SHP77 treated with DMSO at 0.1 percent for 48 hours (cell line): ENCODE measurements around the gene SKI.

Source experiments
- DNase-seq: peaks from one replicate; lab custom pipeline; 2025; lab: John Stamatoyannopoulos, UW

The SKI gene

DNA sequence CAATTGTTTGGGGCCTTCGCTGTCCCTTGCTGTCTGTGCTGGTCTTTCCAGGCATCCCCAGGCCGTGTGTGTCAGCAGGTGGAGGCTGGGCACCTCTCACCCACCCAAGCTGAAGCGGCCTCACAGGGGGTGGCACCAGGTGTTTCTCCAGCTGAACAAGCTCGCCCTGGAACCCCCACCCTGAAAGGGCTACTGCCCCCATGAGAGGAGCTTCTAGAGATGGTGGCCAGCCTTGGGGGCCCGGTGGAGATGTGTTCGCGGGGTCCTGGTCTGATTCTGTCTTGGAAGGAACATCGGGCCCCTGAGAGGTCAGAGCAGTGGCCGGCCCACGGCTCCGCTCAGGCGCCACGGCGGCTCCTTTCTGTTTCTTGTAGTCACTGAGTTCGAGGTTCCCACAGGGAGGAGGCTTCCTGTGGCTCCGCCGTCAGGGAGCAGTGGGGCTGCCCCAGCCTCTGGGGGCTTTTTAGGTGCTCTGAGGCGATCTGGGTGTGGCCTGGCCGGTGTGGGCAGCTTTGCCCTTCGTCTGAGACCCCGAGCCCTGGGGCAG lies 46.9 kb downstream of the SKI start:
- DNase-seq: no peak

DNA sequence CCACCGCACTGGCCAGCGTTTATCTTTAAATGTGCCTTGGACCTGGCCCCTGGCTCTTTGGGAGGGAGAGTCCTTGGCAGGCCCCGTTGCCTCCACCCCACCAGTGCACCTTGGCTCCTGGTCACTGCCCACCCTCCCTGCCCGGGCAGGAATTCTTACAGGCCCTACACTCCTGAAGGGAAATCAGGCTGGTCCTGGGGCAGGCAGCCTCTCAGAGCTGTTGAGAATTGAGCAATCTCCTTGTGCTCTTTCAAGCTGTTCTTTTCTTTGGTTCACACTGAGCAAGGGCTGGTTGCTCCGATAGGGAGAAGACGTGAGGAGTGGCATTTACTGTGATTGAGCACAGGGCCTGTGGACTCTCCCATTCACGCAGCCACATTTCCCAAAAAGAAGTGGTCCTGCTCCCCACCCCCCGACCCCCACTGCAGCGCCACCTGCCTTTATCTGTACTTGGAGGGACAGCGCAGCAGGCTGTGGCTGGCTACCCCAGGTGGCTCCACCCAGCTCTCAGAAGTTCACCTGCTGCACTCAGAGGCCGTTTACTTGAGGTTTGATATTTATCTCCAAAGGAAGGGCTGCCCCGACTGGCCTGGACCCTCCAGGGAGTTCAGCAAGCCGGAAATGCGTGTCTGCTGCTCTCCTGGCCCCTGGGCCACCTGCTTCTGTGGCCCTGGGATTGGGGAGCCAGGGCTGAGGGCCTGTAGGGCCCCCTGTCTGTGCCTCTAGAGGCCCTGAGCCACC lies 47.8 kb downstream of the SKI start:
- peak; percentile 8 for DNase-seq

DNA sequence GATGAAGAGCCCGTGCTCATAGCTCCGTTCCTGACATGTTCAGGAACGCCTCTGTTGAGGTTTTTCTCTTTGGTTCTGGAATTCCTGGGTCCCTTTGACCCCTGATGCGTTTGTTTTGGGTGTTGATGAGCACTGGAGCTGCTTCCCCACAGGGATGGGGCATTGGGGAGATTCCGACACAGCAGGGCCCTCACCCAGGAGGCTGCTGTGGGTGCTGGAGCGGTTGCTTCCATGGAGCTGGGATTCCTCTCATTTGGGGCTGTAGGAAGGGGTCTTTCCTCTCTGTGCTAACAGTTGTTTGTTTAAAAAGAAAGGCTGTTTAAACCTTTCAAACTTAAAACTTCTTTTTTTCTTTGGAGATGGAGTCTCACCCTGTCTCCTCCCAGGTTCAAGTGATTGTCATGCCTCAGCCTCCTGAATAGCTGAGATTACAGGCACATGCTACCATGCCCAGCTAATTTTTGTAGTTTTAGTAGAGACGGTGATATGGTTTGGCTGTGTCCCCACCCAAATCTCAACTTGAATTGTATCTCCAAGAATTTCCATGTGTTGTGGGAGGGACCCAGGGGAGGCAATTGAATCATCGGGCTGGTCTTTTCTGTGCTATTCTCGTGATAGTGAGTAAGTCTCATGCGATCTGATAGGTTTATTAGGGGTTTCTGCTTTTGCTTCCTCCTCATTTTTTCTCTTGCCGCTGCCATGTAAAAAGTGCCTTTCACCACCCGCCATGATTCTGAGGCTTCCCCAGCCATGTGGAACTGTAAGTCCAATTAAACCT lies 48.9 kb downstream of the SKI start:
- no peak for DNase-seq

DNA sequence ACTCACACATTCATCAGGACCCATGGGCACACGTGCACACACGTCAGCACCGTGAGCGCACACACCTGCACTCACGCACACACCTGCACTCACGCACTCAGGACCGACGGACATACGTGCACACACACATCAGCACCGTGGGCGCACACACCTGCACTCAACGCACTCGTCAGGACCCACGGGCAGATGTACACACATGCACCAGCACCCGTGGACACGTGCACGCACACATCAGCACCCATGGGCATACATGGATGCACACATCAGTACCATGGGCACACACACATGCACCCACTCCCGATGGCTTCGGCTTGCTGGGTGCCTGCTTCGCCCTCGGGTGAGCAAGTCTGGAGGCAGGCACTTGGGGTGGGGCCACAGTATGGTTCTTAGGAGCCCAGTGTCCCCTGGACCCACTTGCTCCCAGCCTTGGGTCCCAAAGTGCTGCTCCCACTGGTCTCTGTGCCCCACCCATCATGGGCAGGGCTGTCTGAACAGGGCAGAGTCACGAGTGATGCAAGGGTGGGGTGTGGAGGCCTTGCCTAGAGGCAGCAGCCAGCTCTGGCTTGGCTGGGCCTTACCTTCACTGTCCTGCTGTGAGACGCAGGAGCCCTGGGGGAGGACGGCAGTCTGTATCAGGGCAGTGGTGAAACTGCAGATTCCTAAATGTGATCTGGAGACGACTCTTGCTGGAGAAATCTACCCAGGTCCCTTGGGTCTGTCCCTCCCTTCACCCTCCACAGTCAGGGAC lies 49.8 kb downstream of the SKI start:
- no peak for DNase-seq

DNA sequence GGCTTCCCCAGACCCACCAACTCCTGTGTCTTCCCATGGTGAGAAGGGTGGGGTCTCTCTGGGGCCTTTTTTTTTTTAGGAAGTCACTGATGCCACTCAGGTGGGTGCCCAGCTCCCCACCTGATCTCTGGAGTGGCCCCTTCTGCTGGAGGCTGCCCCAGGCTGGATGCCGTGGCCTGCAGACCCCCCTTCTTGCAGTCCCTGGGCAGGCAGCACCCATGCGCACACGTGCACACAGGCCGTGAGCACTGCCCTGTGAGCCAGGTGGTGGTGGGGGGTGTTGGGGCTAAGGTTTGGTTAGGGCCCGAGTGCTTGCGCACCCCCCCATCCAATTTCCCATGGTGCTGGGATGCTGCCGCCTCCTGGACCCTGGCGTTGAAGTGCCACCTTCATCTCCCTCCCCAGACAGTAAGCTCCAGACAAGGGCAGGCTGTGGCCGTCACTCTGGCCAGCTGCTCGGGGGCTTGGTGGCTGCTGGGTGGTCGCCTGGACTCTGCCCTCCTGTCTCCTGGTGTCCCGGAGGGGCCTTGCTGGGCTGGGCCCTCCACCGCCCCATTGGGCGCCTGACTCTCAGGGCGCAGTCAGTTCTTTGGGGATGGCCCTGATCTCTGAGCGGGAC lies 50.6 kb downstream of the SKI start:
- no peak for DNase-seq

DNA sequence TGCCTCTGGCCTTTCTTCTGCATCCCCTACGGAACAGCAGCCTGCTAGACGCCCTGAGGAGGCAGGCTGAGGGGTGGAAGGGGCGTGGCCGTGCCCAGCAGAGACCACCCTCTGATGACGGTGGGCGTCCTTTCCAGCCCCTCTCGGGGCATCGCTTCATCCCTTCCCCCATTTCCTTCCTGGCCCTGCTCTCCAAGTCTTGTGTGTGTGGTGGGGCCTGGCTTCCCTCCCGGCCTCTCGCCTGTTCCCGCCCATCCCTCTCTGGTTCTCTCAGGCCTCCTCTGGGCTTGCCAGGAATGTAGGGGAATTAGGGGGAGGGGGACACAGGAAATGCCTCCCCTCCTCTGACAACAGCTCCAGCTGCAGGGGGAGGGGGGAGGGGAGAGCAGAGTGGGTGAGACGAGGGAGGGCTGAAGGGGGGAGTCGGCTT lies 51.1 kb downstream of the SKI start:
- DNase-seq: no peak

DNA sequence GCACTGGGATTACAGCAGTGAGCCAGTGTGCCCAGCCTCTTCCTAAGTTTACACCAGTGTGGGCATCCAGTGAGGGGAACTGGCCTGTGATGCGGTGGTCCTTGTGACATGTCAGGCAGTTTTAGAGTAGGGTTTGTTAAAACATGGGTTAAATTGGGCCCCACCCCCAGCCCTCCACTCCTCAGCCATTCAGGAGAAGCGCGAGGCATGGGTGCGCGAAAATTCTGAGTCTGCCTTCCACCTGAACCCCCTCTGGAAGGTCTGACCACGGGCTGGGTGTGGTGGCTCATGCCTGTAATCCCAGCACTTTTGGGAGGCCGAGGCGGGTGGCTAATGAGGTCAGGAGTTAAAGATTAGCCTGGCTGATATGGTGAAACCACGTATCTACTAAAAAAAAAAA lies 51.7 kb downstream of the SKI start:
- DNase-seq: no peak

DNA sequence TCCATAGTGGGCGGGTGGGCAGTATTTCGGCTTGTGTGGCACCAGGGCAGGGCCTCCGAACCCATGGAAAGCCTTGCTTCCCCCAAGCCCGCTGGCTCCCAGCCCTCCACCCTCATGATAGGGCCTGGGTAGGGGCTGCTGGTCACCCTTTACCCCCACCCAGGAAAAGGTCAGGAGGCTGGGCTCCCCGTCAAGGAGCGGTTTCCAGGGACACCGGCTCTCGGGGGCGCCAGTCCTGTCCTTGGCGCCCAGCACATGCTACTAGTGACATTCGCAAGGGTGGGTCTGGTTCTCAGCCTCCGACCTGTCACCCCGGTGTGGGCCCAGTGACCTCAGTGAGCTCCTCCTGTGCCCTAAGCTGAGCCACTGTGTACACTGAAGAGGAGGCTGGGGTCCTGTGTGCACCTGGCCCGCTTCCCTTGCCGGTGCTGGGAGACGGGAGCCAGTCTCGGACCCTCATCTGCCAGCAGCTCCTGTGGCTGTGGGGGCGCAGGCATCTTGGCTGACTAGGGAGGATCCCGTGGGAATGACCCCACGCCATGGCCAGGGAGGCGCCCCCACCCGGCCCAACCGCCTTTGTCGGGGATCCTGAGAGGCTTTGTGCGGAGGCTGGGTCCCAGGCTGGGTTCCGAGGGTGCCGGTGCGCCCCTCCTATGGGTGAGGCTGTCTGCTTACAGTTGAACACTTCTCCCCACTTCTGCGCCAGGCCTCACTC lies 54.6 kb downstream of the SKI start:
- DNase-seq: no peak

DNA sequence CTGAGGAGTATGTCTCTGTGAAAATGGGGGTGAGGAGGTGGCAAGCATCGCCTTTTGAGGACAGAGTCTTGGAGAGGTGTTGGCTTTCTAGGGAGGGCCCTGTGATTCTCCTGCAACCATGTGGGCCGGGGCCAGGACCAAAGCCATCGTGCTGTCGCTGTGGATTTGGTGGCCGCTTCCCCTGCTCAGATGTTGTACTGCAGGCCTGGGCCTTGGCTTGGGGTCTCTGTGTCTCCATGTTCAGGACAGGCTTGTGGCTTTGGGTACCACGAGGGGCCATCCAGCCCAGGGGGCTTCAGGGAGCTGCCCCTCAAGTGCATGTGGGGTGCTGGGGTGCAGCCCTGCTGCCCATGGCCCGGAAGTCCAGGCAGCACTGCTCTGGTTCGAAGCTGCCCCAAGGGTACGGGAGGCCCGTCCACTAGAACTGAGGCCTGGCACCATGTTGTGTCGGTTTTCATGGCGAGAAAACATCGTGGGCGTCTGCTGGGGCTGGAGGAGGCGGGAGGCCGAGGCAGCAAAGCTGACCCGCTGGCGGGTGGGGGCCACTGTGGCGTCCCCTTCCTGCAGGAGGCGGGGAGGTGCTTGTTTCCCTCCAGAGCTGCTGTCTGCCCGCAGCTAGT lies 55.4 kb downstream of the SKI start:
- DNase-seq: no peak

DNA sequence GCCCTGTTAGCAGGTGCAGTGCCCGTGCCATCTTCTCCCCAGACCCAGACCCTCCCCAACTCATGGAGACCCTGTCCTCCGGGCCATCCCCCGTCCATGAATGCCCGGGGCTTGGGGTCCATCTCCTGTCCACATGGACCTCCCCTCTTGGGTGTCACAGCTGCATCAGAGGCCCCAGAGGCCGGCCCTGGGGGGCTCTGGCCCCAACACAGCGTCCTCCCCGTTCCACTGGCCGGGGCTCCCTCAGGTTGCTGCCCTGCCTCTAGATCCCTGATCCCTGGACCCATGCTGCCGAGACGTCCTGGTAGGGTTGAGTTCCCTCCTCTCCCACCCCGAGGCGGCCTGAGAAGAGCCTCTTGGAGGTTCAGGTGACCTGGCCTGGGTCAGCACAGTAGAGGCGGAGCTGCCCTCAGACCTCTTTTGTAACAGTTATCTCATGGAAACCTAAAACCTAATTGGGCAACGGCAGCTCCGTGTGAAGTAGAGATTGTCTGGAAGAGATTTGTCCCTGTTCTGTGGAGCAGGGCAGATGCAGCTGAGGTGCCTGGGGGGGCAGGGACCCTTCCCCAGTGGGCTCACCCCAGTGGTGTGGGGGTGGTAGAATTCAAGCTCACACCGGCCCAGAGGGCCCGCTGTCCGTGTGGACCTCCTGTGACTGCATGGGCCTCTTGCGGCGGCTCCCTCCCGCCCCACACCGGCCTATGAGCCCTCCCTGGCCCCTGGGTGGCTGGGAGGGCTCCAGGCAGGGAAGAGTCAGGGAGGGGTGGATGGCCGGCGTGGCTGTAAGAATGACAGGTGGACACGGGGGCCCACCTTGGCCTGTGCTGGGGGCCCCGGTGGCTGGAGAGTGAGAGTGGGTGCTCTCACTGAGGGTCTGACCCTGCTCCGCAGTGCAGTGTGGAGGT lies 56.1 kb downstream of the SKI start:
- no peak for DNase-seq

DNA sequence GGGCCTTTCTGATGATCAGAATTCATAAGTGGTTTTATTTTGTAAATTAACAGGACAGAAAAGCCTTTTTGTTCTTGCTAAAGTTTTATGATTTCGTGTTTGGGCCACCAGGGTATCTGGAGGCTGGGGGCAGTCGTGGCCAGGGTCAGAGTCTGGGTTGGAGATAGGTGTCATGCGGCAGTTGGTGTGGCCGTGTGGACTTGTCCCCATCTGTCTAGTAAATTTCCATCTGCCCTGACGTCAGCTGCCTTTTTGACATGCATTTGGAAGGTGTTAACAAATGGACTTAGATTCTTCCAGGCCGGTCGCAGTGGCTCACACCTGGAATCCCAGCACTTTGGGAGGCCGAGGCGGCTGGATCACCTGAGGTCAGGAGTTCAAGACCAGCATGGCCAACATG lies 56.8 kb downstream of the SKI start:
- DNase-seq: peak; percentile 11

DNA sequence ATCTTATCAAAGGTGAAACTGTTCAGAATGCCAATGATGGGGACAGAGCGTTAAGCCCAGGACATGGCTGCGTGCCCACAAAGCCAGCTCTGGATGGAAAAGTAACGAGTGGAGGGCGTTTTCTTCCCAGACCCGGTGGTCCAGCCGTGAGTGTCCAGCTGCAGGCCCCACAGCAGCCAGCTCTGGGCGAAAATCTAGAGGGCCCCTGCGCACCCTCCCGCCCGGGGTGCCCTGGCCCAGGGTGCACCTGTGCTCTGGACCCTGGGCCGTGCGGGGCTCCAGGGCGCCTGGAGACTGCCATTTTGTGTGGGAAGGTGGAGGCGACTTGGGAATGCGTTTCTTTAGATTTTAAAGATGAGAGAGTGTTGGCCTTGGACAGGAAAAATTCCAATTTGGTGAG lies 58.8 kb downstream of the SKI start:
- no peak for DNase-seq

DNA sequence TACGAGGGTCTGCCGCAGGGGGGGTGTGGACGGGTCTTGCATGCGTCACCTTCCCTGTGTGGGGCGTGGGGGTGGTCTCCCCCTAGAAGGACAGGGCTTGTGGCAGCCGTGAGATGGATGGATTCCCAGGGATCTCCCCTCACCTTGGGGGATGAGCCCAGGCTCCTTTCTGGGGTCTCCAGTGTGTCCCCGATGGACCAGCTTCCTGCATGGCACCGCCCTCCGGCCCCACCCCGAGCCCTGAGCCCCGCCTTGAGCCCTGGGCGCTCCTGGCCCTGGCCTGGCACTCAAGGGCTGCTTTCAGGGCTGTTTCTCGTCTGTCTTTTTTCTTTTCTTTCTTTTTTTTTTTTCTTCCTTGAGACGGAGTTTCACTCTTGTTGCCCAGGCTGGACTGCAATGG lies 59.5 kb downstream of the SKI start:
- DNase-seq: no peak

DNA sequence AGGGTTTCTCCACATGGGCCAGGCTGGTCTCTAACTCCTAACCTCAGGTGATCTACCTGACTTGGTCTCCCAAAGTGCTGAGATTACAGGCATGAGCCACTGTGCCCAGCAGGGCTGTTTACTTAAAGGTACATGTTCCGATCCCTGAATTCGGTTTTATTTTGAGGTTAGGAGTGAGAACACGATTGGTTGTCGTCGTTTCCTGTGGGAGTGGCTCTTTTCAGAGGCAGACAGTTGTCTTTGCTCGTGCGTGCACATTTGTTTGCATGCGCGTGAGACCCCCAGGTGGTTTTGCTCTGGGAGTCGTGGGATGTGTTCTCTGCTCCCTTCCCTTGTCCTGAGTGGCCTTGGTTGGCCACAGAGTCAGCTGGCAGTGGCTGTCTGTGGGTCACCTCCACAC lies 60.2 kb downstream of the SKI start:
- no peak for DNase-seq

DNA sequence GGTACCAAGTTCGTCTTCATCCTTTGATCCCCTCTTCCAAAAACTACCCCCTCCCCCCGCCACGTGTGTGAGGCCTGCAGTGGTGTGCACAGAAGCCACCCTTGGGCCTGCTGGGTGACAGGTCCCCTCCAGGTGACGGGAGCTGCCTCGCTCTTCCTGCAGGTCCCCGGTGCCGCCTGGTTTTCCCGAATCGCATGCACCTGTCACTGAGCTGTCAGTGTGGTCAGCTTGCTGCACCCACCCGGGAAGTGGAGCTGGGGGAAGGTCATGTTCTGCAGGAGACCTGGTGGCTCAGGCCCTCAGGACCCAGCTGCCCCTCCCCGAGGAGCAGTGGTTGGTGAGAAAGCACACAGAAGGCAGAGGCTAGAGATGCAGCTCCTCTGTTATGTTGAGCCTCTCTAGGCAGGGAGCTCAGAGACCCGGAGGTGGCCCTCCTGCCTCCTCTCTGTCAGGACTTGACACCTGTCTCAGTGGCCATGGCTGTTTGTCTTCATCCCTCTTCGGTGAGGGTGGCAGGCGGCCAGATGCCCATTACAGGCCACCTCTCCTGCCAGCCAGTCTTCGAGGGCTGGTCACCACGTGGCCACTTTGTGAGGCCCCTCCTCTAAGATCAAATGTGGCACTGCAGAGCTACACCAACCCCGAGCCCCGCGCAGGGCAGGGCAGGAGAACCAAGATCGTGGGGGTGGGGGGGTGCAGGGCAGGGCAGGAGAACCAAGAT lies 60.9 kb downstream of the SKI start:
- DNase-seq: no peak

DNA sequence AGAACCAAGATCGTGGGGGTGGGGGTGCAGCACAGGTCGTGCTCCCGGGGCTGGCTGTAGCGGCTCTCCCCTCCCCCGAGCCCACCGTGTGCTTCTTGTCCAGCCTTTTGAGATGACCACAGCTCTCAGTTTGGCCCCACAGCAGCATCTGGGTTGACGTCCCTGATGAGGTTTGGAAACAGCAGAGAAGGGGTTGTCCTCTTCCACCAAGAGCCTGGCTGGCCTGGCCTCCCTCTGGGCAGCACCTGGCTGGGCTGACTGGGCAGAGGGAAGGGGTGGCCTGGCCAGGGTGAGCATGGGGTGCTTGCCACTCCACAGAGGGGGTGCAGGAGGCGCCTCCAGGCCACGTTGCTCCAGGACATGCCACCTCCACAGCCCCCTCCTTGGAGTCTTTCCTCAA lies 61.5 kb downstream of the SKI start:
- DNase-seq: no peak

DNA sequence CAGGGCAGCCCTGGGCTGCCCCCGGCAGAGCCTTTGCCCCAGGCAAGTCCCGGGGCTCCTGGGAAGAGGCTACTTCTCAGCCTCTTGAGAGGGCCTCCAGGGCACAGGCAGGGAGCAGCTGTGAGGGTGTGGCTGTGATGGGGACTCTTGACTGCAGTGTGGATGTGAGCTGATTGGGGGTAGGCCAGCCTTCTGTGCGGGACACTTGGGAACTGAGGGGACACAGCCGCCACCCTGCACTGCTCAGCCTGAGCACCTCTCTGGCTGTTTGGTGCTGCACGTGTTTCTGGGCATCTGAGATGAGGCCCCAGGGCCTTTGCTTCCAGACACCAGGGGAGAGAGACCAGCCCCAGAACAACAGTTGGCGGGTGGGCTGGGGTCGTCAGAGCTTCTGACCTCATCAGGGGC lies 62.1 kb downstream of the SKI start:
- no peak for DNase-seq

DNA sequence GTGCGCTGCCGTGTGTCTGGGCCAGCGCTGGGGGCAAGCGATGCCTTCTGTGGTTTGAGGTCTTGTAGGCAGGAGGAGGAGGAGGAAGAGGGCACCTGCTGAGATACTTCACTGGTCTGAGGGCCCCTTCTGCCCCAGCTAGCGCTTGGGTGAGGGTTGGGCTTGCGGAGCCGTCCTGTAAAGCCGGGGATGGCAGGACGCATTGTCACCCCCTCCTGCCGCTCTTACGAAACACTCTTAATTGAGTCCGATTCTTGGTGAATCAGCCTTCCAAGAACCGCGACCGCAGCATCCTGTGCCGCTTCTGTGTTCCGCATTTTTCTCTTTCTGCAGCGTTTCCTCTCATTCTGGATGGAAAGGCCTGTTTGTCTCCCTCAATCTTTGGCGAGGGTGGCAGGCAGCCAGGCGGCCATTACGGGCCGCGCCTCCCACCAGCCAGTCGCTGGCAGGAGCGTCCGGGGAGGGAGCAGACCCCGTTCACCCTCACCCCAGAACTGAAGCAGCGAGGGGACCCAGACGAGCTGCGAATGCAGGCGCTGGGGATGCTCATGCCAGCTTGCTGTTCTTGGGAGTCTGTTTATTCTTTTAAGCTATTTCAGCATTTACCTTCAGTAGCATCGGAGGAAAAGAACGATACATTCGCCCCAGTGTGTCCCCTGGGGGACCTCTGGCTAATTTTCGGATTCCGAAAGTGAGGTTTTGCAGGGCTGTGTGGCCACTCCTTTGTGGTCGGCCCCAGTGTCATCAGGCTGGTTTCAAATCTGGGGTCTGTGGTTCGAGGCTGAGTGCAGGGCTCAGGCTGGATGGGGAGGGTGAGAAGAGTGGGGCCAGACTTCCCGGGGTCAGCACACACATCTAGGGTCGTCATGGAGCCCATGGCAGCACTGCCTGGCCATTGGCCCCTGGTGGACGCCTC lies 62.7 kb downstream of the SKI start:
- no peak for DNase-seq
